H9 (cell line): ENCODE measurements around the gene TMC3. TPM values are rescaled to one million over a fixed set of nuclear protein-coding genes. Genes with fewer than 3 reads are reported as not detected.
A peak's percentile ranks its signal among the peaks of the same experiment; 100 is the strongest.

Experiments used
- DNase-seq: peaks from one replicate; pipeline ENCODE4 v3.0.0-alpha.2; 2017
- H2AFZ ChIP-seq: one replicate; pipeline ENCODE4 v1.6.1; 2013; ENCODE audit warnings: mild to moderate bottlenecking, low read length, control low read depth, moderate library complexity
- H2AK5ac ChIP-seq: 2 replicates; pipeline ENCODE4 v1.6.1; 2013; ENCODE audit warnings: low read length, control low read depth, mixed read lengths; ENCODE audit not compliant: insufficient read length
- H2BK120ac ChIP-seq: one replicate; pipeline ENCODE4 v1.6.1; 2013; ENCODE audit warnings: low read depth, mild to moderate bottlenecking, low read length, control low read depth, inconsistent platforms; ENCODE audit not compliant: poor library complexity, severe bottlenecking
- H2BK12ac ChIP-seq: 2 replicates; pipeline ENCODE4 v1.6.1; 2013; ENCODE audit warnings: low read length, control low read depth, mixed read lengths, low read depth; ENCODE audit not compliant: insufficient read length
- H2BK15ac ChIP-seq: 2 replicates; pipeline ENCODE4 v1.6.1; 2013; ENCODE audit warnings: low read depth, low read length, control low read depth
- H2BK20ac ChIP-seq: one replicate; pipeline ENCODE4 v1.6.1; 2013; ENCODE audit warnings: low read depth, mild to moderate bottlenecking, low read length, control low read depth, inconsistent platforms; ENCODE audit not compliant: poor library complexity, severe bottlenecking
- H2BK5ac ChIP-seq: 2 replicates; pipeline ENCODE4 v1.6.1; 2013; ENCODE audit warnings: low read length, control low read depth, mixed read lengths; ENCODE audit not compliant: insufficient read length
- H3K14ac ChIP-seq: 2 replicates; pipeline ENCODE4 v1.6.1; 2013; ENCODE audit warnings: low read length, control low read depth; ENCODE audit not compliant: insufficient read depth
- H3K18ac ChIP-seq: 2 replicates; pipeline ENCODE4 v1.6.1; 2013; ENCODE audit warnings: low read depth, mild to moderate bottlenecking, mixed read lengths, low read length, control low read depth; ENCODE audit not compliant: insufficient read length
- H3K23ac ChIP-seq: 2 replicates; pipeline ENCODE4 v1.6.1; 2013; ENCODE audit warnings: low read length, control low read depth, mixed read lengths, low read depth; ENCODE audit not compliant: insufficient read length
- H3K23me2 ChIP-seq: 2 replicates; pipeline ENCODE4 v1.6.1; 2013; ENCODE audit warnings: low read depth, mild to moderate bottlenecking, mixed read lengths, low read length, control low read depth; ENCODE audit not compliant: insufficient read length, poor library complexity, severe bottlenecking
- H3K27ac ChIP-seq: 2 replicates; pipeline ENCODE4 v1.5.1; 2013; ENCODE audit warnings: low read length, control low read depth, mixed read lengths, low read depth; ENCODE audit not compliant: insufficient read length
- H3K27me3 ChIP-seq: 2 replicates; pipeline ENCODE4 v1.6.1; 2013; ENCODE audit warnings: low read length, control low read depth, inconsistent platforms; ENCODE audit not compliant: insufficient read depth
- H3K4ac ChIP-seq: 2 replicates; pipeline ENCODE4 v1.6.1; 2013; ENCODE audit warnings: low read depth, mild to moderate bottlenecking, control low read depth, inconsistent platforms, low read length, moderate library complexity
- H3K4me1 ChIP-seq: 2 replicates; pipeline ENCODE4 v1.6.1; 2013; ENCODE audit warnings: low read length, control low read depth, inconsistent platforms; ENCODE audit not compliant: insufficient read depth
- H3K4me2 ChIP-seq: 2 replicates; pipeline ENCODE4 v1.6.1; 2013; ENCODE audit warnings: low read length, control low read depth, mixed read lengths; ENCODE audit not compliant: insufficient read length, insufficient read depth
- H3K56ac ChIP-seq: 2 replicates; pipeline ENCODE4 v1.6.1; 2013; ENCODE audit warnings: low read depth, mild to moderate bottlenecking, mixed read lengths, low read length, control low read depth; ENCODE audit not compliant: insufficient read length
- H3K79me1 ChIP-seq: 2 replicates; pipeline ENCODE4 v1.6.1; 2013; ENCODE audit warnings: low read depth, mild to moderate bottlenecking, moderate library complexity, low read length, control low read depth, inconsistent platforms; ENCODE audit not compliant: insufficient read depth, poor library complexity, severe bottlenecking
- H3K79me2 ChIP-seq: 2 replicates; pipeline ENCODE4 v1.6.1; 2013; ENCODE audit warnings: low read length, control low read depth, inconsistent platforms; ENCODE audit not compliant: insufficient read depth
- H3K9ac ChIP-seq: 2 replicates; pipeline ENCODE4 v1.6.1; 2013; ENCODE audit warnings: low read length, control low read depth, mixed read lengths; ENCODE audit not compliant: insufficient read length; ENCODE audit errors: extremely low read depth
- H3K9me3 ChIP-seq: one replicate; pipeline ENCODE4 v1.6.1; 2013; ENCODE audit warnings: low read depth, low read length, inconsistent platforms; ENCODE audit not compliant: control insufficient read depth
- H3T11ph ChIP-seq: one replicate; pipeline ENCODE4 v1.6.1; 2013; ENCODE audit warnings: mild to moderate bottlenecking, low read length, control low read depth, inconsistent platforms
- H4K20me1 ChIP-seq: one replicate; pipeline ENCODE4 v1.6.1; 2013; ENCODE audit not compliant: control insufficient read depth, insufficient read length, insufficient read depth
- H4K5ac ChIP-seq: 2 replicates; pipeline ENCODE4 v1.6.1; 2013; ENCODE audit warnings: low read depth, mild to moderate bottlenecking, mixed read lengths, low read length, control low read depth; ENCODE audit not compliant: insufficient read length
- H4K8ac ChIP-seq: replicated peaks from 2 replicates; pipeline ENCODE4 v1.6.1; 2013; ENCODE audit warnings: low read length, control low read depth, mixed read lengths, low read depth; ENCODE audit not compliant: insufficient read length
- H4K91ac ChIP-seq: 2 replicates; pipeline ENCODE4 v1.6.1; 2013; ENCODE audit warnings: low read depth, mild to moderate bottlenecking, moderate library complexity, mixed read lengths, low read length, control low read depth; ENCODE audit not compliant: insufficient read length
- H3K27ac Mint-ChIP-seq, 3 experiments: 2 replicates in 2 of 3; 3 replicates in 1 of 3; pipeline ENCODE4 v1.8.0; 2020 to 2021; ENCODE audit warnings: mixed read lengths in 3 of 3, mild to moderate bottlenecking in 1 of 3, moderate library complexity in 1 of 3
- H3K27me3 Mint-ChIP-seq: 2 replicates; pipeline ENCODE4 v1.8.0; 2021; ENCODE audit warnings: low read depth, mild to moderate bottlenecking, moderate library complexity, mixed read lengths
- H3K36me3 Mint-ChIP-seq, 3 experiments: 2 replicates in 2 of 3; 3 replicates in 1 of 3; pipeline ENCODE4 v1.8.0; 2020 to 2021; ENCODE audit warnings: low read depth in 3 of 3, mixed read lengths in 3 of 3; ENCODE audit not compliant: insufficient read depth in 1 of 3
- H3K4me1 Mint-ChIP-seq, 2 experiments: 2 replicates each; pipeline ENCODE4 v1.8.0; 2020; ENCODE audit warnings: mixed read lengths in 2 of 2
- H3K4me3 Mint-ChIP-seq, 2 experiments: 2 replicates in 1 of 2; 3 replicates in 1 of 2; pipeline ENCODE4 v1.8.0; 2020 to 2021; ENCODE audit warnings: mild to moderate bottlenecking in 2 of 2, mixed read lengths in 2 of 2, moderate library complexity in 1 of 2
- H3K9me3 Mint-ChIP-seq, 2 experiments: 2 replicates in 1 of 2; 3 replicates in 1 of 2; pipeline ENCODE4 v1.8.0; 2020; ENCODE audit warnings: mild to moderate bottlenecking in 2 of 2, mixed read lengths in 2 of 2, moderate library complexity in 1 of 2
- WGBS: extraction: QIAGEN DNeasy Blood & Tissue Kit; methylation state at CpG from one replicate; pipeline ENCODE4 v1.1.7; 2013; ENCODE audit warnings: missing lambda C conversion rate, low lambda C conversion rate, mixed read lengths; ENCODE audit not compliant: insufficient read length; ENCODE audit errors: extremely low coverage; 5-methylcytosine and 5-hydroxymethylcytosine counted together
- total RNA-seq: library from RNA; stranded (reverse); gene quantifications from 2 replicates; pipeline ENCODE4 v1.2.1, GENCODE V29; 2021
- TF ChIP-seq, protein P1 (sequence below): fragments of 200-600 bp; sonication (generic); conservative IDR thresholded peaks from 3 replicates; pipeline ENCODE4 v1.8.0; 2021; ENCODE audit warnings: antibody characterized with exemption, mild to moderate bottlenecking

Gene TMC3
- total RNA-seq, 1 experiment from 2014 or later, result not detected

- no peak overlapping the region for H4K91ac ChIP-seq
- no peak overlapping the region for H2BK5ac ChIP-seq
- no peak overlapping the region for H4K5ac ChIP-seq
- no peak overlapping the region for H2BK12ac ChIP-seq
- H3K18ac ChIP-seq, result no peak overlapping the region
- H3K36me3 Mint-ChIP-seq, result peaks cover 0 to 12% (median 0%) of the 10 kb centered on the region in 3 experiments; a peak in 4 of 7 replicates
- H4K20me1 ChIP-seq, result no peaks in the 10 kb centered on the region
- no peak overlapping the region for H3K27ac Mint-ChIP-seq
- no peaks in the 10 kb centered on the region for H3K27me3 ChIP-seq
- DNase-seq, result no peak
- H2BK15ac ChIP-seq, result 0 out of 2 replicates have a peak overlapping the region, but pooled peaks have one; percentile 97
- peaks cover 0 to 3% of the 10 kb centered on the region in 2 experiments; a peak in 2 of 5 replicates for H3K9me3 Mint-ChIP-seq
- H3K9ac ChIP-seq, result no peak overlapping the region
- H3K23me2 ChIP-seq, result no peaks in the 10 kb centered on the region
- no peaks in the 10 kb centered on the region for H3K9me3 ChIP-seq
- H2AK5ac ChIP-seq, result no peak overlapping the region
- no peak overlapping the region for H3K4me2 ChIP-seq
- H3K4me3 Mint-ChIP-seq, result no peak overlapping the region
- H3K14ac ChIP-seq, result no peak overlapping the region
- no peak overlapping the region for H3K56ac ChIP-seq
- no peak overlapping the region for H2AFZ ChIP-seq
- H4K8ac ChIP-seq, result no peak overlapping the region
- no peak overlapping the region for H3K27ac ChIP-seq
- no peak overlapping the region for H3K4ac ChIP-seq
- no peaks in the 10 kb centered on the region for H3K4me1 ChIP-seq
- H3K79me1 ChIP-seq, result no peaks in the 10 kb centered on the region
- H3K4me1 Mint-ChIP-seq, result no peaks in the 10 kb centered on the region
- TF ChIP-seq, protein P1, sequence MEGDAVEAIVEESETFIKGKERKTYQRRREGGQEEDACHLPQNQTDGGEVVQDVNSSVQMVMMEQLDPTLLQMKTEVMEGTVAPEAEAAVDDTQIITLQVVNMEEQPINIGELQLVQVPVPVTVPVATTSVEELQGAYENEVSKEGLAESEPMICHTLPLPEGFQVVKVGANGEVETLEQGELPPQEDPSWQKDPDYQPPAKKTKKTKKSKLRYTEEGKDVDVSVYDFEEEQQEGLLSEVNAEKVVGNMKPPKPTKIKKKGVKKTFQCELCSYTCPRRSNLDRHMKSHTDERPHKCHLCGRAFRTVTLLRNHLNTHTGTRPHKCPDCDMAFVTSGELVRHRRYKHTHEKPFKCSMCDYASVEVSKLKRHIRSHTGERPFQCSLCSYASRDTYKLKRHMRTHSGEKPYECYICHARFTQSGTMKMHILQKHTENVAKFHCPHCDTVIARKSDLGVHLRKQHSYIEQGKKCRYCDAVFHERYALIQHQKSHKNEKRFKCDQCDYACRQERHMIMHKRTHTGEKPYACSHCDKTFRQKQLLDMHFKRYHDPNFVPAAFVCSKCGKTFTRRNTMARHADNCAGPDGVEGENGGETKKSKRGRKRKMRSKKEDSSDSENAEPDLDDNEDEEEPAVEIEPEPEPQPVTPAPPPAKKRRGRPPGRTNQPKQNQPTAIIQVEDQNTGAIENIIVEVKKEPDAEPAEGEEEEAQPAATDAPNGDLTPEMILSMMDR, result no peak
- no peak overlapping the region for H3T11ph ChIP-seq
- H3K23ac ChIP-seq, result no peak overlapping the region
- no peaks in the 10 kb centered on the region; the same call in 1 of the 2 replicates for H3K79me2 ChIP-seq
- no CpG with 5 or more reads among the region's 1 CpG for WGBS
- H3K27me3 Mint-ChIP-seq, result no peaks in the 10 kb centered on the region; the same call in 1 of the 2 replicates
- H2BK120ac ChIP-seq, result no peak overlapping the region
- H2BK20ac ChIP-seq, result no peak overlapping the region
Measured at GRCh38 chr15:81388436-81388770, 14.4 kb upstream of the TMC3 start.
